Astrocyte of the hippocampus (primary cell): ENCODE measurements around the gene TICRR.

ENCODE experiments used
- DNase-seq: peaks from one replicate; pipeline ENCODE4 v3.0.0; 2011; ENCODE audit warnings: low read depth, low spot score

Gene TICRR

DNA sequence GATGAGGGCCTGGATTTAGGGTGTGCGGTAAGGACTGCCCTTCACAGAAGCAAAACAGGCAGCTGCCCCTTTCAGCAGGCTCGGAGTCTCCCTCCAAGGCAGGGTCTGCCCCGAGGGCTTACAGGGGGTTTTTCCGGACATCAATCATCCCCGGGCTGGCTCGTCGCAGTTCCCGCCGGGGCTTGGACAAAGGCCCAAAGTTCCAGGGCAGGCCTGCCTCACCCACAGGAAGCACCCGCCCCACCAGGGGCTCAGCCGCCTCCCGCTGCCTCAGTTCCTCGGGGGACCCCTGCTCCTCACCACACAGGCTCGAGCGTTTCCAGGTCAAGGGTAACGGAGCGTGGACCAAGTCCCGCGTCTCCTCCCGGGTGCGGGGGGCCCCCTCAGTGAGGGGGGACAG is 53.0 kb downstream of the TICRR start:
- DNase-seq: no peak

DNA sequence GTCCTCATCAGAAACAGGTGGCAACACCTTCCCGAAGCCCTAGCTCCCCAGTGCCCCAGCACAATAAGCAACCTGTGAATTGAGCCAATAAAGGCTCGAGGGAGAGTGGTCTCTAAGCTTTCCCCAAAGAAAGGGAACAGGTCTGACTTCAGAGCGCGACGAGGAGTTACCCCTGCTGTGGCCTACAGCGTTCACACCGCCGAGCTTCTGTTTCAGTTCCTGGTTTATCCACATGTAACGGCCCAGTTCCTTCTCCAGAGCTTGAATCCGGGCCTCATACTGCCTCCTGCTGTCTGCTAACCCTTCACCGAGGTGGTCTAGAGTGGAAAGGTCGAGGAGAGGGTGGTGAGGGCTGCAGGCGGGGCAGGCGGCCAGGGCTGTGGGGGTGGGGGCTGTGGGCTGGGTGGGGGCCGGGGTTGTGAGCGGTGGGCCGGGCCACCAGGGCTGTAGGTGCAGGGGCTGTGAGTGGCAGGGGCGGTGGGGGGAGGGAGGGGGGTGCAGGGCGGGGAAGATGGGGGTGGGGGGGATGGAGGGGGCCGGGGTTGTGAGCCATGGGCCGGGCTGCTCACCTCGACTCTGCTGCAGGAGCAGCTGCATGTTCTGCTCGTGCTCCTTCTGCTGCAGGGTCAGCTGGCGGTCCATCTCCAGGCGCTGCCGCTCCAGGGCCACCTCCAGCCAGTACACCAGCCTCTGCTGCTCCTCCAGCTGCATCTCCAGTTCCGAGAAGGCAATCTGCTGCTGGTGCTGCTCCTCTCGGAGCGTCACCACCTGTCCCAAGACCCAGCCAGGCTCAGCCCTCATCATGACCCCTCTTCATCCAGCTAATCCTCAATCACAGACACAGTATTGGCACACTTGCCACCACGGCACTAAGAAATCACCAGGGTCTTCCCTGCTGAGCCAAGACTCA is 53.8 kb downstream of the TICRR start:
- no peak for DNase-seq

DNA sequence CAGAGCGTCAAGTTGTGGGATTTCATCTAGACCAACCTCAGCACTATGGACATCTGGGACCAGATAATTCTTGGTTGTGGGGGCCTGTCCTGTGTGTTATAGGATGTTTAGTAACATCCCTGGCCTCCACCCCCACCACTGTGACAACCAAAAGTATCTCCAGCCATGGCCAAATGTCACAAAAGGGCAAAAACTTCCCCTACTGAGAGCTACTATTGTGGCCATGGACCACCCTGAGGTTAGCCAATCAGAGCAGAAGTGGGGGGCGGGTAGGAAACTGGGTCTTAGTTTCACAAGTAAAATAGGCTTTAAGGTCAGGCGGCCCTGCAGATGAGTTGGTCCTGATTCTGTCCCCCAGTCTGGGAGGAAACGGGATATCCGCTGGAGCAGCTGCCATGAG is 54.6 kb downstream of the TICRR start:
- no peak for DNase-seq

DNA sequence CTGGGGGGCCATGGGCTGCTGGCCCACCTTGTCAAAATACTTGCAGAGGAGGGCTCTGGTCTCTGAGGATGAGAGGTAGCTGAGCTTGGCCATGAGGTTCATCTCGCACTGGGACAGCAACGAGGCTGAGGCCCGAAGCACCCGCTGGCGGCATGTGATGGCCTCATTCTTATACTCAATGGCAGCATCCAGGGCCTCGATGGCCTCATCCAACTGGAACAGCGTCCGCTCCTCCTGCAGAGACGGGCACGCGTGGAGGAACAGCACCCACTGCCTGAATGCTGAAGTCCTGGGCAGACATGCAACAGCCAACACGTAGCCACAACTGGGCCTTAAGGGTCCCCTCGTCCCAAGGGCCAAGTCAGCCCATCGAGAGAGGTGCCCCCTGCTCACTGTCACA is 55.0 kb downstream of the TICRR start:
- no peak for DNase-seq

DNA sequence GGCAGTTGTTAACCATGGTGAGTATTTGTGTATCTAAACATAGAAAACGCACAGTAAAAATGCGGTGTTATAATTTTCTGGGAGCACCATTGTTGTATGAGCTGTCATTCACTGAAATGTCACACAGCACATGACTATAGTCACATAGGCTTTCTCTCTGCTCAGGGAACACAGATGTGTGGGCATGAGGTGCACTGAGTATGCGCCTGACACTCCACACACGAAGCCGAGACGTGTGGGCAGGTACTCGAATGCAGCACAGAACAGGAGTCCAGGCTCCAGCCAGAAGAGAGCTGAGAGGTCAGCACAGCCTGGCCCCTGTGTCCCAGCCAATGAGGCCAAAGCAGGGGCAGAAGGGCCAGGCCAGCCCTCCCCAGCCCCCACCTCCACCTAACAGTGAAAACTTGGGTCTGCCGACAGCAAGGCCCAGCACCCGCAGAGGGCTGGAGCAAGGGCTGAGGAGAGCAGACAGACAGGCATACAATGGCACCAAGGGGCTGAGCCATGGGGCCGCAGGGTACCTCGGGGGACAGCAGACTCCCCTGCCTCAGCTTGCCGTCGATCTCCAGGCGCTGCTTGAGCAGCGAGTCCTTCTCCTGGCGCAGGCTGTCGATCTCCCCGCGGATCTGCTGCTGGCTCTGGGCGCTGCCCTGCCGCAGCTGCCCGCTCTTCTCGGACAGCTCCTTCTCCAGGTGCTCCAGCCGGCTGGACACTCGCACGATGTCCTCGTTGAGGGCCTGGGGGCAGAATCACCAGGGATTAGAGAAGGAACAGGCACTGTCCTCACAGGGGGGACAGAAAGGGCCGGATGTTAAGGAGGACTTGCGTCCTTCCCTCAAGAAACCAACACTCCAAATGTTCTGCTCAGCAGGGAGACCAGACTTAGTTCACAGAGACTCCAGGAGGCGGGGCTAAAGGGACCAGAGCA is 56.0 kb downstream of the TICRR start:
- DNase-seq: no peak

DNA sequence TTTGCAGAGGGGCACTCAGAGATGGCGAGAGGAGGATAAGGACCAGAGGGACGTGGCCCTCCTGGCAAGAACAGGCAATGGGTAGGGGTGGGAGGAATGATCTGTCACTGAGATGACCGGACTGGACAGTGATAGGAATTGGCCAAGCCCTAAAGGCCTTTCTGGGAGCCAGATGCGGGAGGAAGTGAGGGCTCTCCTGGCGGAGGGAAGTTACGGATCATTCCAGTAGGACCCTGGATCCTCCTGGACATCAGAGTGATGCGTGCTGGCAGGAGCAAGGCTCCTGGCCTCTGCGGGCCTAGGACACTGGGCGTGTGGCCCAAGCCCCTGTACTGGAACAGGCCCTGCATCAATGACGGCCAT is 56.6 kb downstream of the TICRR start:
- DNase-seq: no peak

DNA sequence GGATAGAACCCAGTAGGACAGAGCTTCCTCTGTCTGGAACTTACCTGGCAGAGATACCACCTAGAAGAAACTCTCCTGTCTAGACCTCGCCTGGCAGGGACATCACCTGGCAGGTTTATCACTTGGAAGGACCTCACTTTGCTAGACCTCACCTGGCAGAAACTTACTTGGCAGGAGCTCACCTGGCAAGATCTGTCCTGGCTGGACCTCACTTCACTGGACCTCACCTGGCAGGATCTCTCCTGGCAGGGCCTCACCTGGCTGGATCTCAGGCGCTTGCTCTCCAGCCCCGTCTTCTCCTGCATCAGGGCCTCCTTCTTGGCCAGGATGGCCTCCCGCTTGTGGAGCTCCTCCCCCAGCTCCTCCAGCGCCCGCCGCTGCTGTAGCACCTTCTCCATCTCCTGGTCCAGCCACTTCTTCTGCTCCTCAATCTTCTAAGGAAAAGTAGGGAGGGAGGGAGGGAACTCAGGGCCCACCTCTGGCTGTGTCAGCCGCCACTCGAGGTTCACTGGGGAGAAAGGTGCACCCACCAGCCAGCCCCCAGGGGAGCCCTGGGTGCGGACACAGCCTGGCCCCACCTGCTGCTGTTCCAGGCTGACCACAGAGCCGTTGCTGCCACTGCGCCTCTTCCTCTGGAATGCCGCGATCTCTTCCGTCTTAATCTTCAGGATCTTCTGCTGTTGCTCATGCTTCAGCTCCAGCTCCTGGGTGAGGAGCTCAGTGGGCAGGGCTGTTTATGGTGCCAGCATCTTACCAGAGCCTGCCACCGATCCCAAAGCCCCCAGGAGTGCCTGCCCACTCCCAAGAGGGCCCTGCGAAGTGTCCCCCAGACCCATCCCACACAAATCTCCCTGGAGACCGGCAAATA is 57.5 kb downstream of the TICRR start:
- DNase-seq: no peak

DNA sequence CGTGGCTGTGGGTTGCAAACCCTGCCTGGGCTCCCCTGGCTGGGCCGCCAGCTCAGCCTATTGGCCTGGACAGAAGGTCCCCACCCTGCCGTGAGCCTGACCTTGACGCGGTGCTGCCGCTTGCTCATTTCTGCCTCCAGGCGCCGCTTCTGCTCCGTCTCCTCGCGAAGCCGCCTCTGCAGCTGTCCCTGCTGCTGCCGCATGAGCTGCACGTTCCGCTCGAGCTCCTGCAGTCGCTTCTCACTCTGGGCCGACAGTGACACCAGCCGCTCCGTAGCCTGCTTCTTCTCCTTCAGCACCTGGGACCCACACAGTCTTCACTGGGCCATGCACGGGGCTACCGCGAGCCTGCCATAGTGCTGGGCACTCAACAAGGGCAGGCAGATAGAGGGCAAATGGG is 58.3 kb downstream of the TICRR start:
- no peak for DNase-seq

DNA sequence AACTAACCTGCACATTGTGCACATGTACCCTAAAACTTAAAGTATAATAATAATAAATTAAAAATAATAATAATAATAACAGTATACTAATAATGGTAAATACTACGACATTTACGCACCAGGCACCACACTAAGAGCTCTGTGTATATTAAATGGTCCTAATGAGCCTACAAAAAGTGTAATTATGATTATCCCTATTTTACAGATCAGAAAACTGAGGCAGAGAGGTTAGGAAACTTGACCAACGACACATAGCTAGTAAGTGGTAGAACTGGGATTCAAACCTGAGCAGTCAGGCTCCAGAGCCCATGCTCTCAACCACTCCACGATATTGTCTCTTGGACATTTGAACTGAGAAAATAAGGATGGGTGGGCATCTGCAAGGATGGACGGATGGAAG is 65.0 kb downstream of the TICRR start:
- DNase-seq: no peak

DNA sequence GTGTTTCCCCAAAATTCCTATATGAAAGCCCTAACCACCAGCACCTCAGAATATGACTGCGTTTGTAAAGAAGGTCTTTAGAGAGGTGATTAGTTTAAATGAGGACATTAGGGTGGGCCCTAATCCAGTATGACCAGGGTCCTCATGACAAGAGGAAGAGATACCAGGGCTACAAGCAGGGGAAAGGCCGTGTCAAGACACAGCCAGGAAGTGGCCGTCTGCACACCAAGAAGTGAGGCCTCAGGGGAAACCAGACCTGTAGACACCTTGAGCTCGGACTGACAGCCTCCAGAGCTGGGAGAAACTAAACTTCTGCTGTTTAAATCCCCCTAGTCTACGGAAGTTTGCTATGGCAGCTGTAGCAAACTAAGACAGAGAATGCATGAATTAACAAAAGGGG is 65.8 kb downstream of the TICRR start:
- DNase-seq: no peak

DNA sequence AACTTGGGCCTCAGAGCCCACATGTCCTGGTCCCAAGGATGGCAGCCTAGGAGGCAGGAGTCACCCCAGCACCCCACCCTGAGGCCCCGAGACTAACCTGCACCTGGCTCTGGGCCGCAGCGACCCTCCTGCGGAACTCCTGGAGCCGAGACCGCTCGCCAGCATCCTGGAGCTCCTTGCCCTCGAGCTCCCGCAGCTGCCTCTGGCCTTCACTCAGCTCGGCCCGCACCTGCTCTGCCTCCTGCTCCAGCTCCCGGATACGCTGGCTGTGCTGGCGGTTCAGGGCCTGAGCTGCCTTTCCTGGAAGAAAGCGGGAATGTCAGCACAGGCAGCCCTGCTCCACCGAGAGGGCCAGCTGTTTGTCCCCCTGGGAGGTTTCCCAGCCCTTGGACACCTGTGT is 66.8 kb downstream of the TICRR start:
- DNase-seq: no peak

DNA sequence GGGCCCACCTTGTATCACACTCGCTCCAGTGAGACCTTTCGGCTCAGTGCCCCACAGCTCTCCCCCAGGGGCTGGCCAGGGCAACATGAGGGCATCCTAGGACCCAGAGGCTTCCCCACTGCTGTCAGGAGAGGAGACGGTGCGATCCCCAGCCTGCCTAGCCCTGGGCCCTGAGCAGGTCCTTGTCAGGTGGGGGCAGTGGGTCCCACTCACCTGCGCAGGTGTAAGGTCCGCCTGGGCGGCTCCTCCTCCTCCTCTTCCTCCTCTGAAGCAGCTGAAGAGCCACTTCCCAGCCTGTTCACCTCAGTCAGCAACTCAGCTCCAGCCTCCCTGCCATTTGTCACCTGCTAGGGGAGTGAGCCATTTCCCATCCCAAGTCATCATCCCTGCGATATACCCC is 70.4 kb downstream of the TICRR start:
- DNase-seq: no peak

DNA sequence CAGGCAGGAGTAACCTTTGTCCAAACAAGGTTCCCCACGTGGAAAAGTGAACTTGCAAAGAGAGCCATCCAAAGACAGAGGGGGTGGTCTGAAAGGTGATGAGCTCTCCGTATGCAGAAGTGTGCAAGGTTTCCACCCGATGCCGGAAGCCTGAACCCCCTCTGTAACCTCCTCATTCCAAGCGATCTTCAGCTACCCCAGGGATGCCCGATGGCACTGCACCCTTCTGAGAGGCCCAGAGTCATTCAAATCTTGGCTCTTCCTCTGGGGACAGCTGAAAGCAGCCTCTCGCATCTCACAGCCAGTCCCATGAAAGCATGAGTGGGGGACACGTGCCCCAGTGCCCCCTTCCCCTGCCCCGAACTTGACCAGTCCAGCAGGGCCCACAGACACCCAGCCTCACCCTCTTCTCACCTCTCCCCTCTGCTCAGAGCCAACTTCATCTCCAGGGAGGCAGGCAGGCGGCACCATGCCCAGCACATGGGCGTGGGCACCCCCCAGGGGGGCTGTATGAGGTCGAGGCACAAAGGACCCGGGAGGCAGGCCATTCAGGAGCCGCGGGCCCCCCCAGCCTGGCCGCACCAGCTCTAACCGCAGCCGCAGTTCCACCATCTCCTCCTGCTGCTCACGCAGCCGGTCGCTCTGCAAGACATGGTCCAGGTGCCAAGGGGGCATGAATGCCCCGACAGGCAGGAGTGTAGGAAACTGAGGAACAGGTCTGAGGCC is 71.3 kb downstream of the TICRR start:
- DNase-seq: no peak

DNA sequence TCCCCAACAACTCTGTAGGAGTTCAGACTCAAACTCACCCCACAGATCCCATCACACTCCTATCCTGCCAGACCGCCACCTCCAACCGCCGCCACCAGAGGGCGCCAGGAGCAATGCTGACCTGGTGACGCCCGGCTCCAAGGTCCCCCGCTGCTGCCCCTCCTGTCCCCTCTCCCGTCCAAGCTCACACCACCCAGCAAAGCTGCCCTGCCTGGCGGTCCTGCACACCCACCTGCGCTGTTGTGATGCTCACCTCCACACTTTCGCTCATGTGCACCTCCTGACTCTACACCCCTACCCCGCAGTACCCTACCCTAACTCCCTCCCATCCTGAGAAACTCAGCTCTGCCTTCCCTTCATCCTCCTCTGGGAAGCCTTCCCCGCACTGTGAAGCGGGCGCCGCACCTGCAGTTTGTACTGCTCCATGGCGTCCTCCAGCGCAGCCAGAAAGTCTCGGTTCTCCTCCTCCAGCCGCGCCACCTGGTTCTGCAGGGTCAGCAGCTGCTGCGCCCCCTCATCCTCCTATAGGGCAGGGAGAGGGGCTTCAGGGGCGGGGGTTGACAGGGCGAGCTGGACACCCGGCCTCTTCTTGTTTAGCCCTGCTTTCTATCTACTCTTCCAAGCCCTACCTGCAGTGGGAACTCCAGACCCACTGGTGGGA is 72.1 kb downstream of the TICRR start:
- peak; percentile 81 for DNase-seq

DNA sequence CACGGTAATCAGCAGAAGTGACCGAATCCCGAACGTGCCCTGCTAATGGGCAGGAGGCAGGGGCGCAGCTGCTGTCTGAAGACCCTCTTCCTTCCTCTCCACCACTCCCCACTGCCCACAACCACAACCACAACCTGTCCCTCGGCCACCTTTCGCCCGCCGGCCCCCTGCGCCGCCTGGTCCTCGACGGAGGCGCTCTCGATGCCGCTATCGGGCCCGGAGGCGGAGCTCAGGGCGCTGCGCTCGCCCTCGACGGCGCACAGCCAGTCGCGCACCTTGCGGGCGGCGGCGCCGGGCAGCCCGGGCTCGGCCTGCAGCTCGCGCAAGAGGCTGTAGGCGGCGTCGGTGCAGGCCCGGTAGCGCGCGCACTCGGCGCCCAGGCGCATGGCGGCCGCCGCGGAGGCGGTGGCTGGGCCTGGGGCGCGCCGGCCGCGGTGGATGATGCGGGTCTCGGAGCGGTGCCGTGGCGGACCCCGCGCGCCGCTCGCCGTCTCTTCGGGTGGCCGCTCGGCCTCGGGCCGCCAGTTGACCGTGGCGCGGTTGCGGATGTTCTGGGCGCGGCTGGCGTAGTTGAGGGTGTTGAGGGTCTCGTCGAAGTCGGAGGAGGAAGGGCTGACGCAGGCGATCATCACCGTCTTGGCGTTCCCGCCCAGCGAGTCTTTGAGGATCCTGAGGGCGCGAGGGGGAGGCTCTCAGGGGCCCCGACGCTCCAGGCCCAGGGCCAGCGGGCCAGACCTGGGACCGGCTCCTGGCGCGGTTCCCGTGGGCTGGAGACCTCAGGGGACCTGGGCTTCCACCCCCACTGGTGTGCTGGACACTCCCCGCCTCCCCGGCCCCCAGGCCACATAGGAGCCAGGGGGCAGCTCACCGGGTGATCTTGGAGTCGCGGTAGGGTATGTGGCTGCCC is 73.1 kb downstream of the TICRR start:
- no peak for DNase-seq

DNA sequence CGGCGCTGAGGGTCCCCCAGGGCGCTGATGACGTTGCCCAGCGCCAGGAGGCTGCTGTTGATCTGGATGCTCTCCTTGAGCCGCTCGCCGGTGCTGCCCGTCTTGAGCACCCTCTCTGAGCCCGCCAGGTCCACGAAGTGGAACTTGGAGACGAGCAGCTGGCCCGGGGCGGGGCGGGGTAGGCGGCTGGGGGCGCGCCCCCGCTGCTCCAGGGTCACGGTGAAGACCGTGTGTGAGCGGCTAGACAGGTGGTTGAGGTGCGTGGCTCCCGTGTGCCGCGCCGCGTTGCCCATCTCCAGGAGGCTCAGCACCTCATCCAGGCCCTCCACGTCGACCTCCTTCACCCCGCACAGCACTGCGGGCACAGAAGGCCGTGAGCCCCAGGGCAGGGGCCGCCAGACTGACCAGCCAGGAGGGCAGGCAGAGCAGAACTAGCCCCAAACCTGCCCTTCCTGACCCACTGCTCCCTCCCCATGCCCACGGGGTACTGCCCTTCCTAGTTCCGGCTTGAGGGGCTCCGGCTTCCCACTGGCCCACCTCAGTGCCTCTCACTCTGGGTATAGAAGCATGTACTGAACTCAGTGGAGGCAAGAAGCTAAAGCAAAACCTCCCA is 73.8 kb downstream of the TICRR start:
- DNase-seq: no peak

DNA sequence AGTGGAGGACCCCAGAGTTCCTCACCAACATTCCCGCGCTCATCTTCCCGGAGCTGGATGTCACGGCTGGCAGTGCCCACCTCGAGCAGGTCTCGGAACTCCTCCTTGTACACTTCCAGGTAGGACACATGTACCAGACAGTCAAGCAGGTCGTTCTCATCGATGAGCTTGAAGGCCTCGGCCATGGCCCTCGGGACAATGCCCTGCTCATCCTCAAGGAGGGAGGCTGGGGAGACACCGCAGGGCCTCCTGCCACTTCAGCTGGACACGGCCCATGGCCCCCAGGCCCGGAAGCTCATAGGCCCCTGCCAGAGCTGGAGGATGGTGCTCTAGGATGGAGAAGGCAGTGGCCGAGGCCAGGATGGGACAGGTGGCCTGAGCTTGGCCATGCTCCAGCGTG is 74.4 kb downstream of the TICRR start:
- DNase-seq: no peak

DNA sequence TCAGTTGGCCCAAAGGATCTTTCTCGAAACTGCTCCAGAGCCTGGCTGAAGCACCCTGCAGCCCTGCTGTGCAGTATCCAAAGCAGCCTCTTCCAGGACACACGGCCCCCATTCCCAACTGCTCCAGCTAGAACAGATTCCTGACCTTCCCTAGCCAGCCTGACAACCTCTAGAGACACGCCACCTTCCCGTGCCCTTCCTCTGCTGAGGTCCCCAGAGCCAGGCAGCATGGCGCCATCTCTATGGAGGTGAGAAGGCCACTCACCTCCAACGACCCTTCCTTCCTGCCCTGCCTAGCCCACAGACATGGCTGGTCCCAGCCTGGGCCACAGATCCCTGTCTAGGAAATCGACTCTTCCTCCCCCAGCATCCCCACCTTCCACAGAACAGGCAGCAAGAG is 76.9 kb downstream of the TICRR start:
- no peak for DNase-seq

DNA sequence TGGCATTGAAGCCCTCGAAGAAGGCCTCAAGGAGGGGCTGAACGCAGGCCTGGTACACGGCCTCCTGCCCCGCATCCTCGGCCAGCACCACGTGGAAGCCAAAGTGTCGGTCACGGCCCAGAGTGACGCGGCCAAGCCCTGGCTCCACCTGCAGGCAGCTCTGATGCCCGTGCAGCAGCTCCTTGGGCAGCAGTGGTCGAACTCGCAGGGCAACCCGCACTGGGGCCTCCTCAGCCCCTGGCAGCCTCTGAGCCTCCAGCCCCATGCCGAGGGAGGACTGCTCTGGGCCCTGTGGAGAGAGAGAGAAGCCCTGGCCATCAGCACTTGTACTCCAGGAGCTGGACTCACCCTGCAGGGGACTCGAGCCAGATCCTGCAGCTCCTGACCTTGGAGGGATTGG is 77.4 kb downstream of the TICRR start:
- DNase-seq: no peak
